Cardiac muscle cell (in vitro differentiated cells and primary cell): ENCODE measurements around the gene PRR19. TPM values are rescaled to one million over a fixed set of nuclear protein-coding genes. Genes with fewer than 3 reads are reported as not detected.

Experiments
- DNase-seq, 2 donors: peaks; one replicate each; pipeline versions ENCODE4 v3.0.0 to v3.0.0-alpha.2; 2010 to 2017; ENCODE audit warnings: low read depth in 1 of 2, low spot score in 1 of 2
- H3K27ac ChIP-seq: fragments of 200-600 bp; sonication (generic); 2 replicates; pipeline ENCODE4 v1.5.1; 2016
- H3K27me3 ChIP-seq: fragments of 200-600 bp; sonication (generic); 2 replicates; pipeline ENCODE4 v1.6.0; 2016; ENCODE audit warnings: control low read depth
- H3K36me3 ChIP-seq: fragments of 200-600 bp; sonication (generic); 2 replicates; pipeline ENCODE4 v1.5.1; 2016; ENCODE audit warnings: control low read depth
- H3K4me1 ChIP-seq: fragments of 200-600 bp; sonication (generic); 2 replicates; pipeline ENCODE4 v1.8.1; 2017; ENCODE audit warnings: low read depth, mild to moderate bottlenecking, mixed run types
- H3K4me3 ChIP-seq: fragments of 200-600 bp; sonication (generic); 2 replicates; pipeline ENCODE4 v1.5.1; 2016; ENCODE audit warnings: mild to moderate bottlenecking
- H3K9me3 ChIP-seq: fragments of 200-600 bp; sonication (generic); 2 replicates; pipeline ENCODE4 v1.5.1; 2017; ENCODE audit warnings: low read depth, mild to moderate bottlenecking, control low read depth
- polyA plus RNA-seq: library from polyadenylated mRNA; unstranded; fragments of >200 nt; fragmentation: Nextera tagmentation; extraction: Ambion mirVana; gene quantifications from 2 replicates; pipeline ENCODE4 v1.2.1, GENCODE V29; 2016
- total RNA-seq: library from RNA; depleted of rRNA; stranded (reverse); fragments of >200 nt; gene quantifications from 2 replicates; pipeline ENCODE4 v1.2.3, GENCODE V29; 2016
- TF ChIP-seq, protein P1 (sequence below): IDR thresholded peaks from 2 replicates; pipeline ENCODE4 v1.5.1; 2012; ENCODE audit warnings: low read depth, mild to moderate bottlenecking, low read length

The PRR19 gene
- total and polyA plus RNA-seq, 2 experiments from 2014 or later: 1.4 to 2.9 TPM

- H3K4me3 ChIP-seq: no peak overlapping the region
- H3K27ac ChIP-seq: no peak overlapping the region
- H3K36me3 ChIP-seq: no peaks in the 10 kb centered on the region
- H3K4me1 ChIP-seq: peaks cover 8% of the 10 kb centered on the region
- no peaks in the 10 kb centered on the region for H3K9me3 ChIP-seq
- TF ChIP-seq, protein P1, sequence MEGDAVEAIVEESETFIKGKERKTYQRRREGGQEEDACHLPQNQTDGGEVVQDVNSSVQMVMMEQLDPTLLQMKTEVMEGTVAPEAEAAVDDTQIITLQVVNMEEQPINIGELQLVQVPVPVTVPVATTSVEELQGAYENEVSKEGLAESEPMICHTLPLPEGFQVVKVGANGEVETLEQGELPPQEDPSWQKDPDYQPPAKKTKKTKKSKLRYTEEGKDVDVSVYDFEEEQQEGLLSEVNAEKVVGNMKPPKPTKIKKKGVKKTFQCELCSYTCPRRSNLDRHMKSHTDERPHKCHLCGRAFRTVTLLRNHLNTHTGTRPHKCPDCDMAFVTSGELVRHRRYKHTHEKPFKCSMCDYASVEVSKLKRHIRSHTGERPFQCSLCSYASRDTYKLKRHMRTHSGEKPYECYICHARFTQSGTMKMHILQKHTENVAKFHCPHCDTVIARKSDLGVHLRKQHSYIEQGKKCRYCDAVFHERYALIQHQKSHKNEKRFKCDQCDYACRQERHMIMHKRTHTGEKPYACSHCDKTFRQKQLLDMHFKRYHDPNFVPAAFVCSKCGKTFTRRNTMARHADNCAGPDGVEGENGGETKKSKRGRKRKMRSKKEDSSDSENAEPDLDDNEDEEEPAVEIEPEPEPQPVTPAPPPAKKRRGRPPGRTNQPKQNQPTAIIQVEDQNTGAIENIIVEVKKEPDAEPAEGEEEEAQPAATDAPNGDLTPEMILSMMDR: no peak
- DNase-seq: no peak
- H3K27me3 ChIP-seq: peaks cover 53% of the 10 kb centered on the region
These were observed 20.4 kb downstream of the PRR19 start for GRCh38 chr19:42322305-42322704.

- Histone ChIP-seq H3K36me3 (no peaks in the 10 kb centered on the region), H3K9me3 (no peaks in the 10 kb centered on the region), H3K27me3 (peaks cover 53% of the 10 kb centered on the region), H3K4me3 (no peak overlapping the region), H3K4me1 (peaks cover 8% of the 10 kb centered on the region), H3K27ac (no peak overlapping the region)
- TF ChIP-seq, protein P1: no peak
- DNase-seq: no peak
These were observed 21.5 kb downstream of the PRR19 start for GRCh38 chr19:42323473-42323851.

- TF ChIP-seq, protein P1: no peak
- DNase-seq: no peak
- H3K4me3 ChIP-seq: peak overlapping the region; percentile 4
- H3K36me3 ChIP-seq: no peaks in the 10 kb centered on the region
- no peak overlapping the region for H3K27ac ChIP-seq
- peaks cover 8% of the 10 kb centered on the region for H3K4me1 ChIP-seq
- no peaks in the 10 kb centered on the region for H3K9me3 ChIP-seq
- peaks cover 53% of the 10 kb centered on the region for H3K27me3 ChIP-seq
These were observed 22.1 kb downstream of the PRR19 start for GRCh38 chr19:42323852-42324654.

DNA sequence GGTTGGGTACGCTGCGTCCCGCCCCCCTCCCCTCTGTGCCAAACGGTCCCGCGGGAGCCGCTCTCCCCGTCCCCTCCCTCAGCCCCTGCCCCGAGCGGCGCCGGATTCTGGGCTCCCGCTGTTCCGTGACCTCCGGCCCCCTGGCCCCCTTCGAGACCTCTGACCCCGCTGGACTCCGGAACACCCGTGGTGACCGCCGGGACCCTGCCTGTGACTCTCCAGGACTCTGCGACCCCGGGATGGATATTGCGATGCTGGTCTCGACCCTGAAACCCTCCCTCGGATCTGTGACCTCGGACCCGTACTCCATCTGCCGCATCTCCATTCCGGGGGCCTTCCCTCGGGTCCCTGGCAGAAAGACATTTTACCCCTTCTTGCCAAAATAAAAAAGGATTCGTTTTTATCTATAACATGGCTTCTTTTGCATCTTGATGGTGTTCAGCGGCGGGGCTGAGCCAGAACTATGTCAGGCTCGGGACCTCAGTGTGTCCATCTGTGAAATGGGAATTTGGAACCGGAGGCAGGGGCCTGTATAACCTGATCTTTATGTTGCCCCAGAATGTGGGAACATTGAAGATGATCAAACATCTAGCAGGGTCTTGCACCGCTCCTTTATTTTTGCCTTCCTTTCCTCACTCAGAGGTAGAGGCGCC, 22.8 kb downstream of the PRR19 start:
- H3K4me3 ChIP-seq: peak overlapping the region; percentile 4
- no peak overlapping the region for H3K27ac ChIP-seq
- peaks cover 52% of the 10 kb centered on the region for H3K27me3 ChIP-seq
- peaks cover 8% of the 10 kb centered on the region for H3K4me1 ChIP-seq
- TF ChIP-seq, protein P1: no peak
- no peaks in the 10 kb centered on the region for H3K36me3 ChIP-seq
- no peak for DNase-seq
- no peaks in the 10 kb centered on the region for H3K9me3 ChIP-seq

- peak; percentile 99 for DNase-seq
- H3K27ac ChIP-seq: peak within 1 kb of the TSS; percentile 61
- H3K9me3 ChIP-seq: no peaks in the 10 kb centered on the region
- peaks cover 46% of the 10 kb centered on the region for H3K27me3 ChIP-seq
- H3K36me3 ChIP-seq: no peaks in the 10 kb centered on the region
- TF ChIP-seq, protein P1: peak; percentile 95
- H3K4me3 ChIP-seq: peak within 1 kb of the TSS; percentile 74
- peaks cover 8% of the 10 kb centered on the region for H3K4me1 ChIP-seq
These were observed 23.5 kb downstream of the PRR19 start, which contains the start of gene MEGF8 for GRCh38 chr19:42325308-42325895. Gene MEGF8, plus strand, starts transcription at chr19:42325635. Its CDS starts 609 bp downstream, at chr19:42326244.
